Natural killer cell (primary cell): ENCODE measurements around the gene MAST2. TPM values are rescaled to one million over a fixed set of nuclear protein-coding genes. Genes with fewer than 3 reads are reported as not detected.

Source experiments
- ATAC-seq, 3 donors: fragments of 150-1000 bp in 2 of 3; fragments of 200-7000 bp in 1 of 3; cut with Tn5 transposase; 1 replicate in 1 of 3; 2 replicates in 2 of 3; pipeline ENCODE4 v1.10.0; 2021; ENCODE audit warnings: mild to moderate bottlenecking in 2 of 3, moderate library complexity in 2 of 3
- DNase-seq, 2 donors: peaks; one replicate each; pipeline versions ENCODE4 v3.0.0 to v3.0.0-alpha.2; 2013 to 2021; ENCODE audit warnings: mixed read lengths in 1 of 2
- H3K27ac ChIP-seq: one replicate; pipeline ENCODE4 v1.5.1; 2013; ENCODE audit warnings: mild to moderate bottlenecking, low read length
- H3K27me3 ChIP-seq: one replicate; pipeline ENCODE4 v1.6.1; 2013; ENCODE audit warnings: low read length; ENCODE audit not compliant: control insufficient read depth, insufficient read depth
- H3K36me3 ChIP-seq: one replicate; pipeline ENCODE4 v1.6.1; 2013; ENCODE audit warnings: low read length; ENCODE audit not compliant: control insufficient read depth, insufficient read depth
- H3K4me1 ChIP-seq: one replicate; pipeline ENCODE4 v1.6.1; 2013; ENCODE audit warnings: low read length; ENCODE audit not compliant: control insufficient read depth, insufficient read depth
- H3K4me3 ChIP-seq: one replicate; pipeline ENCODE4 v1.5.1; 2013; ENCODE audit warnings: low read length
- H3K9me3 ChIP-seq: one replicate; pipeline ENCODE4 v1.6.1; 2013; ENCODE audit warnings: low read length; ENCODE audit not compliant: control insufficient read depth, insufficient read depth
- H3K27ac Mint-ChIP-seq, 2 donors: one replicate each; pipeline ENCODE4 v1.8.0; 2022; ENCODE audit warnings: mild to moderate bottlenecking in 2 of 2, mixed read lengths in 2 of 2, moderate library complexity in 1 of 2
- H3K27me3 Mint-ChIP-seq, 2 donors: one replicate each; pipeline ENCODE4 v1.8.0; 2022; ENCODE audit warnings: low read depth in 2 of 2, mixed read lengths in 2 of 2
- H3K36me3 Mint-ChIP-seq: one replicate; pipeline ENCODE4 v1.8.0; 2022; ENCODE audit warnings: mixed read lengths
- H3K4me1 Mint-ChIP-seq, 2 donors: one replicate each; pipeline ENCODE4 v1.8.0; 2022; ENCODE audit warnings: mixed read lengths in 2 of 2
- H3K4me3 Mint-ChIP-seq: one replicate; pipeline ENCODE4 v1.8.0; 2022; ENCODE audit warnings: mild to moderate bottlenecking, moderate library complexity, mixed read lengths
- H3K9me3 Mint-ChIP-seq, 2 donors: one replicate each; pipeline ENCODE4 v1.8.0; 2022; ENCODE audit warnings: mixed read lengths in 2 of 2
- CTCF ChIP-seq: fragments of 200-600 bp; IDR thresholded peaks from one replicate; pipeline ENCODE4 v1.8.0; 2022; ENCODE audit warnings: antibody characterized with exemption
- WGBS: methylation state at CpG from one replicate; pipeline ENCODE4 v1.1.7; 2013; ENCODE audit warnings: missing lambda C conversion rate; ENCODE audit not compliant: insufficient coverage; 5-methylcytosine and 5-hydroxymethylcytosine counted together
- intact Hi-C: fragments of 100-400 bp; cut with micrococcal nuclease; formaldehyde crosslinking; loops from one replicate; pipeline ENCODE4 v1.14.2; 2022
- total RNA-seq, 4 donors: library from RNA; stranded (reverse); fragments of 120-200 nt in 1 of 4; gene quantifications; one replicate each; pipeline versions ENCODE4 v1.2.3 to v1.2.4, GENCODE V29; 2013 to 2022

MAST2 gene
- total RNA-seq, 3 donors from 2014 or later (not counting 1 experiment from before 2014, with no cell fraction given), result 25.3 to 28.6 (median 27.9) TPM

DNA sequence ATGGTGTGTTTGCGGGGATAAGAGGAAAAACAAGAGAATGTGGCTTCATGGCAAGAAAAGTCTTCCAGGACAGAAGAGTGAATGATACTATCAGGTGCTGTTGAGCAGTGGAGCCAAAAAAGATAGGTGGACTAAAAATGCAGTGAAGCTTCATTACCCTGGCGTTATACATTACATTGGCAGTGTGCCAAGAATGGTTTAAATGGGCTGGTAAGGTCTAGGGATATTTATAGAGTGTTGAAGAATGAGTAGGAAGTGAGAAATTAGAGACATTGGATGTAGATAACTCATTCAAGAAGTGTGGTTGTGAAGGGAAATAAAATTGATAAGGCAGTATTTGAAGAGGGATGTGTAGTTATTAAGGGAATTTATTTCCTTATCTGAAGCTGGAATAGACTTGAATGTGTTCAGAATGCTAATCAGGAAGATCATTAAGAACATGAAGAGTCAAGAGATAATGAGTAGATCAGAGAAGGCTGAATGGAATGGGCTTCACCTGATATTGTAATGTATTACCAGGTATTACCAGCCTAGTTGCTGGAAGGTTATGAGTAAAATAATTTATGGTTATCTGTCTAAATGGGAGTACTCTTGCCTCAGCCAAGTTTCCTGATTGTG, 72.7 kb downstream of the MAST2 start:
- no peak overlapping the region for H3K4me3 ChIP-seq
- no peaks in the 10 kb centered on the region for H3K4me1 ChIP-seq
- Mint-ChIP-seq H3K27ac (no peak overlapping the region), H3K36me3 (no peaks in the 10 kb centered on the region), H3K27me3 (no peaks in the 10 kb centered on the region), H3K9me3 (no peaks in the 10 kb centered on the region), H3K4me1 (no peaks in the 10 kb centered on the region), H3K4me3 (no peak overlapping the region)
- H3K27me3 ChIP-seq, result no peaks in the 10 kb centered on the region
- H3K36me3 ChIP-seq, result no peaks in the 10 kb centered on the region
- intact Hi-C loops, result no loop called here
- H3K9me3 ChIP-seq, result no peaks in the 10 kb centered on the region
- no peak overlapping the region for H3K27ac ChIP-seq
- TF ChIP-seq CTCF, result no peak
- DNase-seq (no peak), ATAC-seq (no peak)
- WGBS, result 77% methylated on average over 2 of the region's 2 CpGs

- H3K4me1 ChIP-seq, result no peaks in the 10 kb centered on the region
- Mint-ChIP-seq H3K36me3 (no peaks in the 10 kb centered on the region), H3K27ac (no peak overlapping the region), H3K4me1 (no peaks in the 10 kb centered on the region), H3K27me3 (no peaks in the 10 kb centered on the region), H3K4me3 (no peak overlapping the region), H3K9me3 (no peaks in the 10 kb centered on the region)
- H3K27ac ChIP-seq, result no peak overlapping the region
- no peaks in the 10 kb centered on the region for H3K27me3 ChIP-seq
- no peak for ATAC-seq
- 100% methylated on average over 2 of the region's 4 CpGs for WGBS
- no peaks in the 10 kb centered on the region for H3K36me3 ChIP-seq
- no peak for DNase-seq
- no peaks in the 10 kb centered on the region for H3K9me3 ChIP-seq
- no peak overlapping the region for H3K4me3 ChIP-seq
- no peak for TF ChIP-seq CTCF
- intact Hi-C loops, result no loop called here
These were observed 73.9 kb downstream of the MAST2 start for GRCh38 chr1:45877264-45877663.

GRCh38 chr1:45879885-45880598, 76.6 kb downstream of the MAST2 start:
- H3K9me3 Mint-ChIP-seq, result no peaks in the 10 kb centered on the region
- no peaks in the 10 kb centered on the region for H3K36me3 Mint-ChIP-seq
- Histone ChIP-seq H3K4me1 (no peaks in the 10 kb centered on the region), H3K36me3 (no peaks in the 10 kb centered on the region), H3K27ac (no peak overlapping the region), H3K4me3 (no peak overlapping the region), H3K9me3 (no peaks in the 10 kb centered on the region), H3K27me3 (no peaks in the 10 kb centered on the region)
- no peak overlapping the region for H3K27ac Mint-ChIP-seq
- DNase-seq (no peak), ATAC-seq (no peak)
- intact Hi-C loops, result no loop called here
- H3K4me3 Mint-ChIP-seq, result no peak overlapping the region
- TF ChIP-seq CTCF, result no peak
- no peaks in the 10 kb centered on the region for H3K4me1 Mint-ChIP-seq
- WGBS, result 53% methylated on average over 1 of the region's 4 CpGs
- no peaks in the 10 kb centered on the region for H3K27me3 Mint-ChIP-seq

- Histone ChIP-seq H3K27ac (no peak overlapping the region), H3K9me3 (no peaks in the 10 kb centered on the region), H3K36me3 (no peaks in the 10 kb centered on the region), H3K27me3 (no peaks in the 10 kb centered on the region), H3K4me1 (no peaks in the 10 kb centered on the region), H3K4me3 (no peak overlapping the region)
- Mint-ChIP-seq H3K4me3 (no peak overlapping the region), H3K27me3 (no peaks in the 10 kb centered on the region), H3K27ac (no peak overlapping the region), H3K9me3 (no peaks in the 10 kb centered on the region), H3K4me1 (no peaks in the 10 kb centered on the region), H3K36me3 (no peaks in the 10 kb centered on the region)
- intact Hi-C loops, result no loop called here
- DNase-seq, result no peak
- ATAC-seq, result no peak
- no peak for TF ChIP-seq CTCF
- 100% methylated on average over 2 of the region's 3 CpGs for whole genome bisulfite sequencing
These were observed 77.5 kb downstream of the MAST2 start for GRCh38 chr1:45880930-45881329.
